Measurements from ENCODE around the gene FAM3A. TPM values are rescaled to one million over a fixed set of nuclear protein-coding genes. Genes with fewer than 3 reads are reported as not detected.
"Not testable (repeated sequence)": the region's sequence is repeated elsewhere in the genome, so short reads cannot be mapped to it uniquely, and the experiment has no call there.

Gene FAM3A
- total RNA-seq, 4 donors from 2014 or later = 30.5 to 50.8 (median 40.9) TPM

GRCh38 chrX:154542723-154543424 lies 26.8 kb upstream of the FAM3A start:
- peak overlapping the region in 2 of 4 donors; percentile 7 to 34 for H3K4me3 ChIP-seq
- peaks cover 0 to 4% (median 0%) of the 10 kb centered on the region in 3 donors for H3K36me3 ChIP-seq
- peaks cover 21 to 64% (median 27%) of the 10 kb centered on the region in 3 donors for H3K4me1 ChIP-seq
- no peak for DNase-seq
- peak overlapping the region; percentile 86 to 91 (median 88) for H3K27ac ChIP-seq
- 47 to 50% methylated on average over 4 to 16 of the region's 20 CpGs for WGBS, 2 donors
- no peaks in the 10 kb centered on the region for H3K9me3 ChIP-seq
- TF ChIP-seq, protein P1, sequence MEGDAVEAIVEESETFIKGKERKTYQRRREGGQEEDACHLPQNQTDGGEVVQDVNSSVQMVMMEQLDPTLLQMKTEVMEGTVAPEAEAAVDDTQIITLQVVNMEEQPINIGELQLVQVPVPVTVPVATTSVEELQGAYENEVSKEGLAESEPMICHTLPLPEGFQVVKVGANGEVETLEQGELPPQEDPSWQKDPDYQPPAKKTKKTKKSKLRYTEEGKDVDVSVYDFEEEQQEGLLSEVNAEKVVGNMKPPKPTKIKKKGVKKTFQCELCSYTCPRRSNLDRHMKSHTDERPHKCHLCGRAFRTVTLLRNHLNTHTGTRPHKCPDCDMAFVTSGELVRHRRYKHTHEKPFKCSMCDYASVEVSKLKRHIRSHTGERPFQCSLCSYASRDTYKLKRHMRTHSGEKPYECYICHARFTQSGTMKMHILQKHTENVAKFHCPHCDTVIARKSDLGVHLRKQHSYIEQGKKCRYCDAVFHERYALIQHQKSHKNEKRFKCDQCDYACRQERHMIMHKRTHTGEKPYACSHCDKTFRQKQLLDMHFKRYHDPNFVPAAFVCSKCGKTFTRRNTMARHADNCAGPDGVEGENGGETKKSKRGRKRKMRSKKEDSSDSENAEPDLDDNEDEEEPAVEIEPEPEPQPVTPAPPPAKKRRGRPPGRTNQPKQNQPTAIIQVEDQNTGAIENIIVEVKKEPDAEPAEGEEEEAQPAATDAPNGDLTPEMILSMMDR (IDR thresholded peaks at IDR 0.05) = no peak
- TF ChIP-seq POLR2A (IDR thresholded peaks at IDR 0.05) = no peak
- no peaks in the 10 kb centered on the region for H3K27me3 ChIP-seq
- intact Hi-C loops (cut with DNase I) = no loop called here

GRCh38 chrX:154541896-154542722 lies 26.1 kb upstream of the FAM3A start:
- WGBS, 2 donors = 38% methylated on average over 11 of the region's 12 CpGs; no CpG with 5 or more reads in 1 of the 2 donors
- Histone ChIP-seq H3K27me3 (no peaks in the 10 kb centered on the region), H3K27ac (peak overlapping the region; percentile 86 to 91 (median 88)), H3K4me1 (peaks cover 21 to 64% (median 27%) of the 10 kb centered on the region in 3 donors), H3K9me3 (no peaks in the 10 kb centered on the region), H3K4me3 (peak overlapping the region in 2 of 4 donors; percentile 7 to 34), H3K36me3 (peaks cover 0 to 4% (median 0%) of the 10 kb centered on the region in 3 donors)
- no peak for DNase-seq
- intact Hi-C loops (cut with DNase I) = no loop called here
- TF ChIP-seq, protein P1 (IDR thresholded peaks at IDR 0.05) = no peak
- TF ChIP-seq POLR2A (IDR thresholded peaks at IDR 0.05) = no peak

- TF ChIP-seq POLR2A (IDR thresholded peaks at IDR 0.05) = no peak
- TF ChIP-seq, protein P1 (IDR thresholded peaks at IDR 0.05) = no peak
These were observed 25.5 kb upstream of the FAM3A start for GRCh38 chrX:154541589-154541895.

GRCh38 chrX:154540897-154541535 lies 25.0 kb upstream of the FAM3A start:
- DNase-seq = no peak
- no peaks in the 10 kb centered on the region for H3K9me3 ChIP-seq
- TF ChIP-seq POLR2A (IDR thresholded peaks at IDR 0.05) = no peak
- TF ChIP-seq, protein P1 (IDR thresholded peaks at IDR 0.05) = no peak
- intact Hi-C loops (cut with DNase I) = no loop called here
- peaks cover 21 to 59% (median 25%) of the 10 kb centered on the region in 3 donors for H3K4me1 ChIP-seq
- H3K4me3 ChIP-seq = no peak overlapping the region
- WGBS, 2 donors = 89% methylated on average over 6 of the region's 19 CpGs; no CpG with 5 or more reads in 1 of the 2 donors
- peak overlapping the region; percentile 86 to 91 (median 88) for H3K27ac ChIP-seq
- H3K36me3 ChIP-seq = peaks cover 0 to 4% (median under 1%) of the 10 kb centered on the region in 3 donors
- no peaks in the 10 kb centered on the region for H3K27me3 ChIP-seq

More at GRCh38 chrX:154541589-154541895, 25.5 kb upstream of the FAM3A start:
- no peak for DNase-seq
- peak overlapping the region; percentile 86 to 91 (median 88) for H3K27ac ChIP-seq
- peaks cover 21 to 64% (median 27%) of the 10 kb centered on the region in 3 donors for H3K4me1 ChIP-seq
- no peaks in the 10 kb centered on the region for H3K27me3 ChIP-seq
- H3K4me3 ChIP-seq = peak overlapping the region in 1 of 4 donors; percentile 34
- H3K36me3 ChIP-seq = peaks cover 0 to 4% (median 0%) of the 10 kb centered on the region in 3 donors
- intact Hi-C loops (cut with DNase I) = no loop called here
- WGBS, 2 donors = 36 to 40% methylated on average over 2 of the region's 5 CpGs
- H3K9me3 ChIP-seq = no peaks in the 10 kb centered on the region

- Histone ChIP-seq H3K27ac (peak overlapping the region; percentile 15 to 89 (median 87)), H3K4me1 (peaks cover 17 to 53% (median 21%) of the 10 kb centered on the region in 3 donors)
- H3K27me3 ChIP-seq; H3K4me3 ChIP-seq; H3K9me3 ChIP-seq; DNase-seq; intact Hi-C loops (cut with DNase I); H3K36me3 ChIP-seq: not testable (repeated sequence)
- WGBS, 2 donors = 61 to 73% methylated on average over 5 to 6 of the region's 7 CpGs
These were observed 24.3 kb upstream of the FAM3A start for GRCh38 chrX:154540365-154540764.

Data from esophagus squamous epithelium (tissue), 5 donors.